SHP77 (cell line): ENCODE data around the gene BAZ2B.
A peak's percentile ranks its signal among the peaks of the same experiment; 100 is the strongest.
"Not testable (repeated sequence)": the region's sequence is repeated elsewhere in the genome, so short reads cannot be mapped to it uniquely, and the experiment has no call there.

Source experiments
- DNase-seq, 2 experiments: peaks; one replicate each; lab custom pipeline; 2025; lab: John Stamatoyannopoulos, UW

The BAZ2B gene

DNA sequence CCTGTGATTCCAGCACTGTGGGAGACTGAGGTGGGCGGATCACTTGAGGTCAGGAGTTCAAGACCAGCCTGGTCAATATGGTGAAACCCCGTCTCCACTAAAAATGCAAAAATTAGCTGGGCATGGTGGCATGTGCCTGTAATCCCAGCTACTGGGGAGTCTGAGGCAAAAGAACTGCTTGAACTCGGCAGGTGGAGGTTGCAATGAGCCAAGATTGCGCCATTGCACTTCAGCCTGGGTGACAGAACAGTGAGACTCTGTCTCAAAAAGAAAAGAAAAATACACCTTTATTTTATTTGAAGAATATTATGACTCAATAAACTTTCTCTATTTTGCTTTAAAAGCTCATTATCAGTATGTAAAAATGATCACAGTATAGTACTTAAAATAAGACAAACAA lies 81.1 kb downstream of the BAZ2B start:
- DNase-seq, result not testable (repeated sequence)

DNA sequence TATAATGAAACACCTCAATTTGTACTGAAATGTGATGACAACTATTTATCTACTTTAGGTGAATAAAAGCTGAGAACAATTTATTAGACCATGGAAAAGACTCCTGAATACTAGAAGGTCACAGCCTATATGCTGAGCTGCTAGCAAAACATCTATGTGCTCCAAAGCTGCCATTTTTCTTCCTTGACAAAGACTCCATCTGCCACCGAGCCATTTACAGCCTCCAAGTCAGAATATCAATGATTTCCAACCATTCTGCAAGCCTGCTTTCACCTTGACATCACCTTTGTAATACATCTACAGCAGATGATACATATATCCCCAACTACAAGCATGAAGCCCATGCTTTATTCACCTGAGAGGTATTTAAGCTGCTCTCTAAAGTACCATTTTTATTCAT lies 84.9 kb downstream of the BAZ2B start:
- DNase-seq, result no peak

- DNase-seq, result no peak
Observed at GRCh38 chr2:159526433-159526832, 89.9 kb downstream of the BAZ2B start.

DNA sequence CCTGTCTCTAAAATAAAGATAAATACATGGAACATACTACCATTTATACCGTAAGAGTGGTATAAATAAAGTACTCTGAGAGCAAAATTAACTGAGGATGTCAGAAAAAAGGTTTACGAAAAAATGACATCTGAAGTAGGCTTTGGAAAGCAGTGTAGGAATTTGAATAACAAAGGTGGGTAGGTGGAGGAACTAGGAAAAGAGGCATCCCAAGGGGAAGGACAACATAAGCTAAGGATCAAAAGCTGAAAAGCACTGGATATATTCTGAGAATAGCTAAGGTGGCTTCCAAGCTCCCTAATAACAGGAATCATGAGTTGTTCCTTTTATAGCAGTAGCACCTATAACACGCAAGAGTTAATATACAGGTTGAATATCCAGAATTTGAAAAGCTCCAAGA lies 91.3 kb downstream of the BAZ2B start:
- DNase-seq, result no peak

GRCh38 chr2:159521272-159521671 lies 95.1 kb downstream of the BAZ2B start:
- no peak for DNase-seq

- DNase-seq, result no peak
Observed at GRCh38 chr2:159518321-159519005, 97.9 kb downstream of the BAZ2B start.

GRCh38 chr2:159516241-159516758 lies 100.0 kb downstream of the BAZ2B start:
- peak; percentile 51 to 58 for DNase-seq

- DNase-seq, result no peak
Observed at GRCh38 chr2:159515441-159515840, 100.9 kb downstream of the BAZ2B start.

DNA sequence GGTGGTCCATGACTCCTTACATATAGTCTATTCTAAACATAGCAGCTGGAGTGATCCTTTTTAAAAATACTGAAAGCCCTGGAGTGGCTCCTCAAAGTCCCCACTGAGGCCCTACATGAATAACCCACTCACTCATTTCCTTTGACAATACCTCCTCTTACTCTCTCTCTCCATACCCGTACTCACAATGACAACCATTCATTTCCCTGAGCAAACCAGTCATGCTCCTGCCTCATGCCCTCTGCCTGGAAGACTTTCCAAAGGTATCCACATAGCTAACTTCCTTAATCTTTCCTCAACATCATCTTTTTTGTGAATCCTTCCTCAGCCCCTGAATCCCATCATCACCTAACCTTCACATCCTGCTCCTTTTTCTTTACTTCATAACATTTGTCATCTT lies 102.6 kb downstream of the BAZ2B start:
- no peak for DNase-seq

- DNase-seq, result no peak
Observed at GRCh38 chr2:159508140-159508539, 108.2 kb downstream of the BAZ2B start.

DNA sequence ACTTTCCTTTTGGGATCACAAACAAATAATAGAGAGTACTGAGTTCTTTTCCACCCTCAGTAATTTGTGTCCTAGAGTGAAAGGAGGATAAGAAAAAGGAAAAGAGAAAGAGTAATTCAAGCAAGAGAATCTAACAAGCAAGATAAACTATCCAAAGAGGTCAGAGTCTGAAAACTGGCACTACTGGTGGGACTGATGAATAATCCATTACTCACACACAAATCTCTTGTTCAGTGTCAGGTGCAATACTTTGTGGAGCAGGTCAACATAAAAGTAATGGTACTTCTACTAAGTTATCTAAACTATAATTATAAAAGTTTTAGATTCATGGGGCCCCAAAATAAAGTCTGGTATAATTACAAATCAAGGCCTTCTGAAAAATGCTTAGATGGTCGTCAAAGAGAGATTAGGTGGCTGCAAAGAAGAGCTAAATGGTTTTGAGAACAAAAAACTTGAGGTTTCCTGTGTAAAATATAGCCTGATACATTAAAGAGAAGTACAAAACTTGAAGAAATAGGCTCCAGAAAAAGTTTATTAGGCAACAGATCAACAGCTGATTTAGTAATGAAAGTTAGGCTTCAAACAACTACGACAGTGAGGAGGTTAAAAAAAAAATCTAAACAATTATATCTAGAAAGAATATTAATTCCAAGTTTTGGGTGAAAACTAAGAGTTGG lies 109.4 kb downstream of the BAZ2B start:
- no peak for DNase-seq

DNA sequence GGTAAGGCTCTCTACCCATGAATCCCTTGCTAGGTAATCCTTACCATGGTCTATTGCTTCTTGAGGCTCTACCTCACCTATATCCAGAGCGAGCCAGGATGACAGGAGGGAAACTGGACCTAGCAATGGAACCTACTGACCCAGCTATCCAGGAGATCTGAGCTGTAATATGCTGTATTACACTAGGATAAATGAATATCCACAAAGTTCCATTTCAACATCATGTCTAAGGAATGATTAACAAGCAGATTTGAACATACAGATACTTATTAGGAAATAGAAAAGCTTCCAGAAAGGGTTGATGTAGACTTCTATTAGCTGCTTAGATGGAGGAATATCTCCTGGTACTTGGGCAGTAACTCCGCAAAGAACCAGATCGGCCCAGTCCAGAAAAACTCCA lies 110.1 kb downstream of the BAZ2B start:
- DNase-seq, result no peak

GRCh38 chr2:159505196-159505595 lies 111.2 kb downstream of the BAZ2B start:
- no peak for DNase-seq

DNA sequence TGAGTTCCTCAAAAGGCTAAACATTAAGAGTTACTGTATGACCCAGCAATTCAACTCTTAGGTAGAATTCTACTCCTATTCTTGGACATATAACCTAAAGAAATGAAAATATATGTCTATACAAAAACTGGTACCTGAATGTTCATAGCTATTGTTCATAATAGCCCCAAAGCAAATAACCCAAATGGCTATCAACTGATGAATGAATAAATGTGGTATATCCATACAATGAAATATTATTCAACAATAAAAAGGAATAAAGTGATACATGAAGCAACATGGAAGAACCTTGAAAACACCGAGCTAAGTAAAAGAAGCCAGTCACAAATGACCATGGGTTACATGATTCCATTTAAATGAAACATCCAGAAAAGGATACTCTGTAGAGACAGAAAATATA lies 114.6 kb downstream of the BAZ2B start:
- no peak for DNase-seq

DNA sequence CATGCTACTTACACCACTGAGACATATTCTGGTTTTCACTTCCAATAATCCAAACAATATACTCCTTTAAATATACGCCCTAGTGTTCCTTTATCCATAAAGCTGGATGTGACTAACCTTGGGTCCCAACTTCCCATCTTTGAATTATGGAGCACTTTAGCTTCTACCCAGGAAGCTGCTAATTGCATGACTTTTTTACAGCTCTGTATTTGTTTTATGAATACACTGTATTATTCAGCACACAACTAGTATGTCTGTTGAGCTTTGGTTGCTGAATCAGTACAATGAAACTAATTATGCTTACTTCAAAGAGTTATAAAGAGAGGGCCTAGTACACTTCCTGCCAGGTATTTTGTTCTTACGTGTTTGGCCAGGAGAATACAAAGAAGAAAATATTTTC lies 118.5 kb downstream of the BAZ2B start:
- no peak for DNase-seq

- no peak for DNase-seq
Observed at GRCh38 chr2:159497256-159497655, 119.1 kb downstream of the BAZ2B start.

- no peak for DNase-seq
Observed at GRCh38 chr2:159489476-159489875, 126.9 kb downstream of the BAZ2B start.

- no peak for DNase-seq
Observed at GRCh38 chr2:159484532-159484931, 131.8 kb downstream of the BAZ2B start.

DNA sequence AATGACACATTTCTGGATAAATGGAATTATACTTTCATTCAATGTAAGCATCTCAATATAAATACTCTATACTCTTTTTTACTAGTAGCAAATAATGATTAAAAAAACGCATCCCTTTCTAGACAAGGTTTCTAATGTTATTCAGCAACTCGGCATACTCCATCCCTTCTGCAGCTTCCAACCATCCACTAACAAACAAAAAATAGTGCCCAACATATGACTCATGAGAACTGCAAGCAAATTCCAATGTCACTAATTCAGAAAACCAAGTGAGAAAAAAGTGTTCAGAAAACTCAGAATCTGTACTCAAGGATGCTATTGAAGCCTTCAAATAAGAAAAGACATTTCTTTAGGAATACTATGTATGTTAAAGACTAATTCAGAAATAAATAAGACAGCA lies 140.0 kb downstream of the BAZ2B start:
- no peak for DNase-seq

DNA sequence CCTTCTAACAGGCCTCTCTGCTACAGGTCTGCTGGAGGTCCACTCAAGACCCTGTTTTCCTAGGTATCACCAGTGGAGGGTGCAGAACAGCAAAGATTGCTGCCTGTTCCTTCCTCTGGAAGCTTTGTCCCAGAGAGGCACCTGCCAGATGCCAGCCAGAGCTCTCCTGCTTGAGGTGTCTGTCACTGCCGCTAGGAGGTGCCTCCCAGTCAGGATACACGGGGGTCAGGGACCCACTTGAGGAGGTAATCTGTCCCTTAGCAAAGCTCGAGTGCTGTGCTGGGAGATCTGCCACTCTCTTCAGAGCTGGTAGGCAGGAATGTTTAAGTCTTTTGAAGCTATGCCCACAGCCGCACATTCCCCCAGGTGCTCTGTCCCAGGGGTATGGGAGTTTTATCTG lies 140.6 kb downstream of the BAZ2B start:
- no peak for DNase-seq

DNA sequence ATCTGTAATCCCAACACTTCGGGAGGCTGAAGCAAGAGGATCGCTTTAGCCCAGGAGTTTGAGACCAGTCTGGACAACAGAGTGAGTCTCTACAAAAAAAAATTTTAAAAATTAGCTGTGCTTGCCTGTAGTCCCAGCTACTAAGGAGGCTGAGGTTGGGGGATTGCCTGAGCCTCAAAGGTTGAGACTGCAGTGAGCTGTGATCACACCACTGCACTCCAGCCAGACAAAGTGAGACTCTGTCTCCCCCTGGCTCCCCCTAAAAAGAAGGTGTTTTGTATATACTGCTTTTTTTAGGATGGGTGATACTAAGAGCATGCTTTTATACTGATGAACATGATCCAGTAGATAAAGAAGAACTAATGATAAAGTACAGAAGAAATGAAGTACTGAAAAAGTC lies 145.0 kb downstream of the BAZ2B start:
- no peak for DNase-seq

DNA sequence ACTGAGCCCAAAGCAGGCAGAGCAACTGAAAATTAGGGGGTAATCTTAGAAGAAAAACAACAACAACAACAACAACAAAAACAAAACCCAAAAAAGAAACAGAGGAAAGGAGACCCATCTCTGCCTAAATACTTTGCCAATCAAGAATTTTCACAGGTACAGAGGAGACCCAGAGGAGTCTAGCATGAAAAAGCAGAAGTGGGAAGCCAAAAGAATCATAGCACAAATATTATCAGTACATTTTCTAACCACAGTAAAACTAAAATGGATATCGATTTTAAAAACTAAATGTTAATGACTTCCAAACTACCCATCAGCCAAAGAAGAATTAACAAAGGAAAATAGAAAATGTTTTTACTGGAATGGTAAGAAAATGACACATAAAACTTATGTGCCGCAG lies 148.1 kb downstream of the BAZ2B start:
- no peak for DNase-seq

- no peak for DNase-seq
Observed at GRCh38 chr2:159462961-159463360, 153.4 kb downstream of the BAZ2B start.
